Lung (tissue), 12 donors: ENCODE results near the gene C3. TPM values are rescaled to one million over a fixed set of nuclear protein-coding genes. Genes with fewer than 3 reads are reported as not detected.
A peak's percentile ranks its signal among the peaks of the same experiment; 100 is the strongest.

ENCODE experiments used
- ATAC-seq: fragments of 200-7000 bp; cut with Tn5 transposase; one replicate; pipeline ENCODE4 v1.9.1; 2020; ENCODE audit warnings: moderate number of reproducible peaks; ENCODE audit not compliant: insufficient read depth, low FRiP score
- DNase-seq, 3 donors: peaks; one replicate each; pipeline ENCODE4 v3.0.0-alpha.2; 2013 to 2017
- H3K27ac ChIP-seq, 2 donors: one replicate each; pipeline ENCODE4 v1.5.1; 2013; ENCODE audit warnings: mild to moderate bottlenecking in 2 of 2, moderate library complexity in 2 of 2, control low read depth in 1 of 2, inconsistent platforms in 1 of 2, low read depth in 1 of 2, low read length in 1 of 2
- H3K27me3 ChIP-seq, 3 donors: one replicate each; pipeline ENCODE4 v1.5.1; 2013; ENCODE audit warnings: low read length in 2 of 3; ENCODE audit not compliant: control insufficient read depth in 3 of 3, insufficient read depth in 3 of 3
- H3K36me3 ChIP-seq, 4 donors: one replicate each; pipeline ENCODE4 v1.5.1; 2013; ENCODE audit warnings: low read length in 4 of 4, mild to moderate bottlenecking in 1 of 4, moderate library complexity in 1 of 4; ENCODE audit not compliant: control insufficient read depth in 4 of 4, insufficient read depth in 4 of 4
- H3K4me1 ChIP-seq, 5 donors: one replicate each; pipeline ENCODE4 v1.5.1; 2013; ENCODE audit warnings: low read length in 5 of 5, mild to moderate bottlenecking in 2 of 5, moderate library complexity in 1 of 5; ENCODE audit not compliant: control insufficient read depth in 5 of 5, insufficient read depth in 5 of 5
- H3K4me3 ChIP-seq: one replicate; pipeline ENCODE4 v1.5.1; 2013; ENCODE audit warnings: mild to moderate bottlenecking, control low read depth, moderate library complexity
- H3K9ac ChIP-seq, 2 donors: one replicate each; pipeline ENCODE4 v1.5.1; 2013; ENCODE audit warnings: low read length in 2 of 2, control low read depth in 1 of 2; ENCODE audit not compliant: insufficient read depth in 1 of 2
- H3K9me3 ChIP-seq, 4 donors: one replicate each; pipeline ENCODE4 v1.5.1; 2013; ENCODE audit warnings: low read length in 3 of 4, mild to moderate bottlenecking in 1 of 4, moderate library complexity in 1 of 4; ENCODE audit not compliant: control insufficient read depth in 4 of 4, insufficient read depth in 3 of 4
- CTCF ChIP-seq: IDR thresholded peaks from 2 replicates; pipeline ENCODE4 v1.5.1; 2012; ENCODE audit warnings: mild to moderate bottlenecking; ENCODE audit errors: control extremely low read depth, extremely low read depth
- WGBS, 2 donors: extraction: QIAGEN DNeasy Blood & Tissue Kit; methylation state at CpG; one replicate each; pipeline ENCODE4 v1.1.7; 2013; 5-methylcytosine and 5-hydroxymethylcytosine counted together
- polyA plus RNA-seq, 2 donors: library from polyadenylated mRNA; stranded (reverse); fragments of 200-250 nt; gene quantifications; one replicate each; pipeline ENCODE4 v1.2.1, GENCODE V29; 2013
- total RNA-seq, 2 donors: library from RNA; depleted of rRNA in 1 of 2; stranded (reverse); fragments of >200 nt in 1 of 2; gene quantifications; one replicate each; pipeline ENCODE4 v1.2.1, GENCODE V29; 2014 to 2021
- donor health status: control.
- donor health status: control.
- donor health status: Bipolar disorder and iron deficiency.
- donor health status: healthy.
- donor health status: DM: yes; HTN: yes; CAD: no.

C3 gene
- total and polyA plus RNA-seq, 4 donors = 613 to 1,612 (median 1,252) TPM

GRCh38 chr19:6739390-6739882, 19.0 kb upstream of the C3 start, which contains the start of gene TRIP10:
TSS of gene TRIP10 (plus strand) at chr19:6739680. CDS start at chr19:6739762, 82 bp downstream.
- peak; percentile 91 to 92 (median 92) for DNase-seq
- Histone ChIP-seq H3K9ac (peak within 1 kb of the TSS; percentile 4 to 71), H3K9me3 (no peaks in the 10 kb centered on the region), H3K36me3 (peaks cover 2 to 6% (median 4%) of the 10 kb centered on the region in 4 donors), H3K27ac (peak within 1 kb of the TSS; percentile 88), H3K27me3 (no peaks in the 10 kb centered on the region), H3K4me3 (peak within 1 kb of the TSS; percentile 86), H3K4me1 (peaks cover 0 to 64% (median 25%) of the 10 kb centered on the region in 5 donors)
- peak; percentile 31 for ATAC-seq
- no peak for TF ChIP-seq CTCF
- WGBS, 2 donors = 0 to 1% methylated on average over 21 to 47 of the region's 47 CpGs

- Histone ChIP-seq H3K9ac (peak overlapping the region in 1 of 2 donors; percentile 65), H3K4me1 (peaks cover 0 to 58% (median 20%) of the 10 kb centered on the region in 5 donors), H3K36me3 (peaks cover 0 to 6% (median 4%) of the 10 kb centered on the region in 4 donors), H3K27ac (peak overlapping the region; percentile 85 to 88), H3K4me3 (no peak overlapping the region), H3K27me3 (no peaks in the 10 kb centered on the region), H3K9me3 (no peaks in the 10 kb centered on the region)
- peak in 1 of 3 donors; percentile 71 for DNase-seq
- no peak for TF ChIP-seq CTCF
- WGBS, 2 donors = 10 to 12% methylated on average over 24 of the region's 24 CpGs
- no peak for ATAC-seq
These were observed 18.4 kb upstream of the C3 start for GRCh38 chr19:6738787-6739389.

GRCh38 chr19:6737873-6738786, 17.7 kb upstream of the C3 start:
- DNase-seq (peak; percentile 92 to 99 (median 94)), ATAC-seq (peak; percentile 28)
- Histone ChIP-seq H3K36me3 (peaks cover 0 to 9% (median 0%) of the 10 kb centered on the region in 4 donors), H3K27ac (peak overlapping the region; percentile 85 to 88), H3K4me1 (peaks cover 0 to 51% (median 15%) of the 10 kb centered on the region in 5 donors), H3K9ac (peak overlapping the region in 1 of 2 donors; percentile 65), H3K27me3 (no peaks in the 10 kb centered on the region), H3K9me3 (no peaks in the 10 kb centered on the region), H3K4me3 (no peak overlapping the region)
- peak; percentile 59 for TF ChIP-seq CTCF
- 12 to 16% methylated on average over 13 of the region's 13 CpGs for WGBS, 2 donors
